ENCODE data around the gene SMURF2.

DNA sequence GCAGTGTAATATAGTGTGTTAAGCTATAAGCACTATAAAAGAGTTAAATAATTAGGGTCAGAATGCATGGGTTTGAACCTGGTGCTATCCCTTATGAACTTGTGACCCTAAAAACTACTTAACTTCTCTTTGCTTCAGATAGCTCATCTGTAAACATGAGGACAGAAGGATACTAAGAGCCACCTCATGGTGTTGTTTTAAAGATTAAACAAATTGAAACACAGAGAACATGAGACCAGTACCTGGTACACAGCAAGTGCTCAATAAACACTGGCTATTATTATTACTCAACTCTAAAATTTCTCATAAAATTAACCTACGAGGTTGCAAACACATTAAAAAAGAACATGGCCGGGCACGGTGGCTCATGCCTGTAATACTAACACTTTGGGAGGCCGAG lies 43.3 kb downstream of the SMURF2 start:
- TF ChIP-seq SP1 (IDR thresholded peaks at IDR 0.05): no peak
- TF ChIP-seq HDGF (IDR thresholded peaks at IDR 0.05; ENCODE audit: borderline replicate concordance): no peak
